ENCODE measurements around the gene GSTCD. TPM values are rescaled to one million over a fixed set of nuclear protein-coding genes. Genes with fewer than 3 reads are reported as not detected.
"Not testable (repeated sequence)": the region's sequence is repeated elsewhere in the genome, so short reads cannot be mapped to it uniquely, and the experiment has no call there.

The GSTCD gene
- total RNA-seq, 1 donor from 2014 or later, result 65.3 TPM

GRCh38 chr4:105679186-105679585, 29.4 kb upstream of the GSTCD start:
- Histone ChIP-seq H3K4me2 (no peak overlapping the region), H3K9ac (no peak overlapping the region), H4K20me1 (ENCODE audit: low read depth) (no peaks in the 10 kb centered on the region), H3F3A (ENCODE audit: low read depth) (no peaks in the 10 kb centered on the region), H3K9me3 (ENCODE audit: low read depth) (no peaks in the 10 kb centered on the region), H3K4me1 (no peaks in the 10 kb centered on the region), H3K27me3 (no peaks in the 10 kb centered on the region), H3K4me3 (no peak overlapping the region), H3K27ac (no peak overlapping the region), H2AFZ (replicated peaks) (no peak overlapping the region), H3K79me2 (ENCODE audit: low read depth) (no peaks in the 10 kb centered on the region), H3K36me3 (peaks cover 8% of the 10 kb centered on the region)
- H3K27me3 Mint-ChIP-seq (ENCODE audit: insufficient read depth, low read depth), result no peaks in the 10 kb centered on the region
- H3K4me3 Mint-ChIP-seq, result no peak overlapping the region
- TF ChIP-seq EZH2phosphoT487 (IDR thresholded peaks at IDR 0.05) (no peak), CTCF (IDR thresholded peaks at IDR 0.05) (no peak), EZH2 (IDR thresholded peaks at IDR 0.05) (no peak)
- no peaks in the 10 kb centered on the region for H3K9me3 Mint-ChIP-seq
- no peak overlapping the region for H3K27ac Mint-ChIP-seq
- no peaks in the 10 kb centered on the region for H3K4me1 Mint-ChIP-seq
- H3K36me3 Mint-ChIP-seq, result peaks cover 4% of the 10 kb centered on the region
- DNase-seq (ENCODE audit: low spot score), result no peak

- Mint-ChIP-seq H3K9me3 (no peaks in the 10 kb centered on the region), H3K27me3 (ENCODE audit: insufficient read depth, low read depth) (no peaks in the 10 kb centered on the region), H3K36me3 (peaks cover 6% of the 10 kb centered on the region), H3K4me1 (no peaks in the 10 kb centered on the region), H3K4me3 (no peak overlapping the region), H3K27ac (no peak overlapping the region)
- Histone ChIP-seq H2AFZ (replicated peaks) (no peak overlapping the region), H3K27me3 (no peaks in the 10 kb centered on the region), H3K4me2 (no peak overlapping the region), H3K9ac (no peak overlapping the region), H4K20me1 (ENCODE audit: low read depth) (no peaks in the 10 kb centered on the region), H3K79me2 (ENCODE audit: low read depth) (no peaks in the 10 kb centered on the region), H3K9me3 (ENCODE audit: low read depth) (no peaks in the 10 kb centered on the region), H3K4me1 (no peaks in the 10 kb centered on the region), H3F3A (ENCODE audit: low read depth) (no peaks in the 10 kb centered on the region), H3K27ac (no peak overlapping the region), H3K4me3 (no peak overlapping the region), H3K36me3 (peaks cover 8% of the 10 kb centered on the region)
- TF ChIP-seq CTCF (IDR thresholded peaks at IDR 0.05) (no peak), EZH2 (IDR thresholded peaks at IDR 0.05) (no peak), EZH2phosphoT487 (IDR thresholded peaks at IDR 0.05) (no peak)
- no peak for DNase-seq (ENCODE audit: low spot score)
Observed at GRCh38 chr4:105683038-105683437, 25.5 kb upstream of the GSTCD start.

- TF ChIP-seq EZH2phosphoT487 (IDR thresholded peaks at IDR 0.05) (no peak), CTCF (IDR thresholded peaks at IDR 0.05) (no peak), EZH2 (IDR thresholded peaks at IDR 0.05) (no peak)
- no peaks in the 10 kb centered on the region for H3K9me3 ChIP-seq (ENCODE audit: low read depth)
- peaks cover 14% of the 10 kb centered on the region for H3K36me3 Mint-ChIP-seq
- no peak overlapping the region for H3K27ac Mint-ChIP-seq
- no peaks in the 10 kb centered on the region for H3F3A ChIP-seq (ENCODE audit: low read depth)
- H2AFZ ChIP-seq (replicated peaks), result no peak overlapping the region
- no peaks in the 10 kb centered on the region for H4K20me1 ChIP-seq (ENCODE audit: low read depth)
- no peak overlapping the region for H3K27ac ChIP-seq
- H3K27me3 ChIP-seq, result no peaks in the 10 kb centered on the region
- no peaks in the 10 kb centered on the region for H3K9me3 Mint-ChIP-seq
- no peak overlapping the region for H3K4me3 Mint-ChIP-seq
- H3K9ac ChIP-seq, result no peak overlapping the region
- no peak overlapping the region for H3K4me2 ChIP-seq
- DNase-seq (ENCODE audit: low spot score), result no peak
- no peak overlapping the region for H3K4me3 ChIP-seq
- no peaks in the 10 kb centered on the region for H3K79me2 ChIP-seq (ENCODE audit: low read depth)
- H3K4me1 Mint-ChIP-seq, result no peaks in the 10 kb centered on the region
- no peaks in the 10 kb centered on the region for H3K4me1 ChIP-seq
- H3K27me3 Mint-ChIP-seq (ENCODE audit: insufficient read depth, low read depth), result no peaks in the 10 kb centered on the region
- H3K36me3 ChIP-seq, result peaks cover 14% of the 10 kb centered on the region
Observed at GRCh38 chr4:105686571-105686970, 22.0 kb upstream of the GSTCD start.

- H3K9me3 ChIP-seq (ENCODE audit: low read depth); H3K27me3 Mint-ChIP-seq (ENCODE audit: insufficient read depth, low read depth); H3K4me1 Mint-ChIP-seq; H2AFZ ChIP-seq (replicated peaks); H3K9me3 Mint-ChIP-seq; DNase-seq (ENCODE audit: low spot score); H3K79me2 ChIP-seq (ENCODE audit: low read depth); H3K4me3 ChIP-seq; H3K4me3 Mint-ChIP-seq; H3K27ac ChIP-seq; H3K4me2 ChIP-seq; H3K27ac Mint-ChIP-seq; H3K27me3 ChIP-seq; H4K20me1 ChIP-seq (ENCODE audit: low read depth); H3K9ac ChIP-seq; H3F3A ChIP-seq (ENCODE audit: low read depth); H3K4me1 ChIP-seq: not testable (repeated sequence)
- H3K36me3 ChIP-seq, result peaks cover 13% of the 10 kb centered on the region
- H3K36me3 Mint-ChIP-seq, result peaks cover 12% of the 10 kb centered on the region
Observed at GRCh38 chr4:105694812-105695211, 13.8 kb upstream of the GSTCD start.

- H3K27ac ChIP-seq; DNase-seq (ENCODE audit: low spot score); H3K4me1 Mint-ChIP-seq; H3K79me2 ChIP-seq (ENCODE audit: low read depth); H3K4me2 ChIP-seq; H4K20me1 ChIP-seq (ENCODE audit: low read depth); H3K36me3 ChIP-seq; H3K9ac ChIP-seq; H3K4me3 Mint-ChIP-seq; H3K27ac Mint-ChIP-seq; H3K9me3 Mint-ChIP-seq; H3F3A ChIP-seq (ENCODE audit: low read depth); H3K27me3 Mint-ChIP-seq (ENCODE audit: insufficient read depth, low read depth); H3K27me3 ChIP-seq; H3K4me1 ChIP-seq; H3K4me3 ChIP-seq; H3K9me3 ChIP-seq (ENCODE audit: low read depth); H2AFZ ChIP-seq (replicated peaks): not testable (repeated sequence)
- peaks cover 12% of the 10 kb centered on the region for H3K36me3 Mint-ChIP-seq
Observed at GRCh38 chr4:105695832-105696231, 12.8 kb upstream of the GSTCD start.

Measured in neural progenitor cell (in vitro differentiated cells).